HuH-7 (cell line): ENCODE measurements around the gene HMGN4.
"Not testable (repeated sequence)": the region's sequence is repeated elsewhere in the genome, so short reads cannot be mapped to it uniquely, and the experiment has no call there.

Experiments used
- DNase-seq: peaks from one replicate; pipeline ENCODE4 v3.0.0; 2011; ENCODE audit warnings: low spot score

The HMGN4 gene

DNA sequence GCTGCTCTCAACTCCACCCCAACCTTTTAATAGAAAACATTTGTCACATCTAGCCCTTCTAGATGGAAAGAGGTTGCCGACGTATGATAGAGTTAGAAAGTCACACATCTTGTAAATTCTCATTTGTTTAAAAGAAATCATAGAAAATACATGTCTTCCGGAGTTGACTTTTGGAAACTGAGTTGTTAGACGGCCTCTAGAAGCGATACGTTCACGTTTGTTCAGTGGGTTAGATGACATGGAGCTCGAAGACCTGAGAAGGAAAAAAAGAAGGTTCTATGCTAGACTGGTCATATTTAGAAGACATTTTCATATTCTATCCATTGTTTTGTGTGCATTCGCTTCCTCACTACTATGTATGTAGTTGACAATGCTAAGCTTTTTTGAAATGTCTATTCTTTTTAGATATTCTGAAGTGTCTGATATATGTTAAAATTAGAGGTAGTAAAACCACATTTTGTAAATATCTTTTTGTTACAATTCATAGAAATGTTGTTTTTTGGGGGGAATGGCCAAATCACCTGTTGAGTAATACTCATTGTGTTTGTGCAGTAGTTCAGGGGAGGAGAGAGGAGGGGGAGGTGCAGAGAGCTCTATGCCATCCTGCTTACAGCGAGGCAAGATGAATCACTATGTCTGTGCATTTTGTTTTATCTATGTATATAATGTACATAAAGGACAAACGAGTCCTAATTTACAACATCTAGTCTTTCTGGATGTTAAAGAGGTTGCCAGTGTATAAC, 15.5 kb upstream of the HMGN4 start:
- not testable (repeated sequence) for DNase-seq

DNA sequence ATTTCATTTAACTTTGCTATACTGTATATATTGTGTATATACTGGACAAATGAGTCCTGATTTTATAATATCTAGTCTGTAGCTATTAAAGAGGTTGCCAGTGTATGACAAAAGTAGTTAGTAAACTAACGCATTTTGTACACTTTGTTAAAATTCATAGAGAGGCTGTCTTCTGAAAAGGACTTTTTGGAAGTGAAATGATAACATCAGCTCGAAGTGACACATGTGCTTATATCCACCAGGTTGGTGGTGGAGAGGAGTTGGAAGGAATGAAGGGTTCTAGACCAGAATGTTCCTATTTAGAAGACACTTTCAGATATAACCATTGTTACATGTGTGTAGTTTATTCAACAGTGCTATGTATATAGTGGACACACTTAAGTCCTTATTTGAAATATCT, 13.9 kb upstream of the HMGN4 start:
- DNase-seq = not testable (repeated sequence)

DNA sequence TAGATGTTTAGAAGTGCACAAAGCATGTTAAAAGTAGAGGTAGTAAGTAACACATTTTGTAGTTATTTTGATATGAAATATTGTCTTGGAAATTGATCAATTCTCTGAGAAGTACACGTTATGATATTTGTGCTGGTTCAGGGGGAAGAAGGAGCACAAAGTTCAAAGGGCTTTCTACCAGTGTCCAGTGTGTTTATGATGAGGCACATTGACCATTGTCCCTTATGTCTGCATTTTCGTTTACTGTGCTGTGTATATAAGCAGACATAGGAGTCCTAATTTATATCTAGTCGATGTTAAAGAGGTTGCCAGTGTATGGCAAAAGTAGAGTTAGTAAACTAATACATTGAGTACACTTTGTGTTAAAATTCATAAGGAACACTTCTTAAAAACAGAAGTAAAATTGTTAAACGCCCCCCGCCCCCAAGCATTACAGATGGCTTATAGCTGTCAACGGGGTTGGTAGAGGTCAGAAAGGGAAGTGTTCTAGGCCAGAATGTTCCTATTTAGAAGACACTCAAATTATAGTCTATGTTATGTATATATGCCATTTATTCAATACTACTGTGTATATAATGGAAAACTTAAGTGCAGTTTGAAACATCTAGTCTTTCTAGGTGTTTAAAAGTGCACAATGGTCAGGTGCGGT, 13.3 kb upstream of the HMGN4 start:
- no peak for DNase-seq

DNA sequence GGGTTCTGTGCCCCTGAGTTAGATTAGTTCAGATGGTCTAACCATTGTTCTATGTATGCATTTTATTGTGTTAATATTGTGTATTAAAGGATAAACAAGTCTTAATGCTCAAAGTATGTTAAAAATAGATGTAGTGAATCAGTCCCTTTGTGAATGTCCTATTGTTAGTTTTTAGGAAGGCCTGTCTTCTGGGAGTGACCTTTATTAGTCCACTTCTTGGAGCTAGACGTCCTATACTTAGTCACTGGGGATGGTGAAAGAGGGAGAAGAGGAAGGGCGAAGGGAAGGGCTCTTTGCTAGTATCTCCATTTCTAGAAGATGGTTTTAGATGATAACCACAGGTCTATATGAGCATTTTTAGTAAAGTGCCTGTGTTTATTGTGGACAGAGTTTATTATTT, 12.3 kb upstream of the HMGN4 start:
- DNase-seq = no peak

DNA sequence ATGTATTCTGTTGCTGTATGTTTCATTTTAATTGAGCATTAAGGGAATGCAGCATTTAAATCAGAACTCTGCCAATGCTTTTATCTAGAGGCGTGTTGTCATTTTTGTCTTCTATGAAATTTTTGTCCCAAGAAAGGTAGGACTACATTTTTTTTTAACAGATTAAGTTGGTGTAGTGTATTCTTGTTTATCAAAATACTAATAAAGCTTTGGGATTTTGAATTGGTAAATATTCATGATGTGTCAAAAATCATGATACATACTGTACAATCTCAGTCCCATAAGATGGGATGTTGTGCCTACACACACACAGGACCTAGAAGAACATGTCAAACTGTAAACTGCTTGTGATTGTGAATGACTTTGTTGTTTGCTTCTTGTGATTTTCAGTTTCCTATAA, 11.2 kb upstream of the HMGN4 start:
- no peak for DNase-seq

DNA sequence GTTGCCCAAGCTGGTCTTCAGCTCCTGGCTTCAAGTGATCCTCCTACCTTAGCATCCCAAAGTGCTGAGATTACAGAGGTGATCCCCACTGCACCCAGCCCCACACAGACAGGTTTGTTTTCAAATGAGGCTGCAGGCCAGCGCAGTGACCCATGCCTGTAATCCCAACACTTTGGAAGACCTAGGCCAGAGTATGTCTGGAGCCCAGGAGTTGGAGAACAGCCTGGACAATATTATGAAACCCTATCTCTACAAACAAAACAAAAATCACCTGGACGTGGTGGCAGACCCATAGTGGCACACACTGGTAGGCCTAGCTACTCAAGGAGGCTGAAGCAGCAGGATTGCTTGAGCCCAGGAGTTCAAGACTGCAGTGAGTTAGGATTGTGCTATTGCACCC, 8.0 kb upstream of the HMGN4 start:
- DNase-seq = no peak

DNA sequence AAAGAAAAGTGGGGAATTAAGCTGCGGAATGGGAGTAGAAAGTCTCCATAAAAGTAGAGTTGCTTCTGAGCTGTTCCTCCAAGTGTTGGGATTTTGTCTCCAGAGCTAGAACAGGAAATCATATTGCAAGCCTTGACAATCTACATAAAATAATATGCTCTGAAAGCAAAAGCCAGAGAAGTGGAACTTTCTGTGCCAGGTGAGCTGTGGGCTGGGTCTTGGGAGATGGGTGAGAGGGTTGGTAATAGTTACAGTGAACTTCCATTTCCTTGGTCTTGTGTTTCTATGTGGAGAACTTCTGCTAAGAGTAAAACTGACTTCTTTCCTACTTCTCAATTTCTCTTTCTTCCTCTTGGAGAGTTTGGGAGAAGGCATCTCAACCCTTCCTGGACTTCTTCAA, 6.3 kb upstream of the HMGN4 start:
- DNase-seq = no peak

DNA sequence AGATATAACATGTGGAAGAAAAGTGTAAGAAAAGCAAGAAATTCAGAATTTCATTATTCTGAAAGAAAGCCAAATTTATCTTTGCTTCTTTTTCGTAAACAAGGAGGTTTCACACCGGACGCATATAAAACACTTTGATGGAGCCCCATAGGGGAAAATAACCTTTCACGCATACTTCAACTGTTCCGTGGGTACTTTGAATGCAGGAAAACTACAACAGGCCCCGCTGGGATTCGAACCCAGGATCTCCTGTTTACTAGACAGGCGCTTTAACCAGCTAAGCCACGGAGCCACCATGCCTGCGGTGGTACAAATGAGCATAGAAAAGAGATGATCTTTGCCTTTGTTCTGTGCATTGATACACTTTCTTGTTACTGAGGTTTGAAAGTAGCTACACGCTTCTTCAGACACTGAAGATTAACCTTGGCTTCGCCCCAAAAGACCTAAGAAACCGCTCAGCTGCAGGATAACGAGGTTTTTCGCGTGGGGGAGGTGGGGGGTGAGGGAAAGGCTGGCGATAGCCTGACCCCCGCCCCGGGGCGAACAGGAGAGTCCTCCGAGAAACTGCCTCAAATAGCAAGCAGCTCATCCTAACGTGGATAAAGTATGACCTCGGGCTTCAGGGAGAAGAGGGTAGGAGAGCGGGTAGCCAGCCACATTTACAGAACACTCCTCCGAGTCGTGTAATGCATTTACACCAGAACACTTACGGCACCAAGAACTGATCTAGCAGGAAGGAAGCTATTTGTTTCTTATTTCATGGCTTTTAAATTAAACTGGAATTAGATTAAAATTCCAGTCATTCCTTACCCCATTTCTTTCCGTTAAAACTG, 5.3 kb upstream of the HMGN4 start:
- DNase-seq = no peak

DNA sequence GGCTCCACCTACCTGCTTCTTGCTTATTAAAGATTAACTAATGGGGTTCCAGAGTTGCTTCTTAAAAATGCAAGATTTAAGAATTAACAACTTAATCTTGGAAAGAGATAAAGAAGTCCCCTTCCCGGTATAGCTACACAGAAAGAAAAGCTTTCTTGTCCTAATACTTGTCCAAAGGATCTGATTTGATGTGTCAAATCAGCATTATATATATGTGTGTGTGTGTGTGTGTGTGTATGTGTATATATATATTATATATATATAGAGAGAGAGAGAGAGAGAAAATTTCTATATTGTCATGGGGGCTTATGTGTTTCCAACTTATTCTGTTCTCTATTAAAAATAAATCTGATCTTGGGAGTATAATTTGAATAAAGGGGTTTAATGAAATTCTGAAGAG, 4.6 kb upstream of the HMGN4 start:
- no peak for DNase-seq

DNA sequence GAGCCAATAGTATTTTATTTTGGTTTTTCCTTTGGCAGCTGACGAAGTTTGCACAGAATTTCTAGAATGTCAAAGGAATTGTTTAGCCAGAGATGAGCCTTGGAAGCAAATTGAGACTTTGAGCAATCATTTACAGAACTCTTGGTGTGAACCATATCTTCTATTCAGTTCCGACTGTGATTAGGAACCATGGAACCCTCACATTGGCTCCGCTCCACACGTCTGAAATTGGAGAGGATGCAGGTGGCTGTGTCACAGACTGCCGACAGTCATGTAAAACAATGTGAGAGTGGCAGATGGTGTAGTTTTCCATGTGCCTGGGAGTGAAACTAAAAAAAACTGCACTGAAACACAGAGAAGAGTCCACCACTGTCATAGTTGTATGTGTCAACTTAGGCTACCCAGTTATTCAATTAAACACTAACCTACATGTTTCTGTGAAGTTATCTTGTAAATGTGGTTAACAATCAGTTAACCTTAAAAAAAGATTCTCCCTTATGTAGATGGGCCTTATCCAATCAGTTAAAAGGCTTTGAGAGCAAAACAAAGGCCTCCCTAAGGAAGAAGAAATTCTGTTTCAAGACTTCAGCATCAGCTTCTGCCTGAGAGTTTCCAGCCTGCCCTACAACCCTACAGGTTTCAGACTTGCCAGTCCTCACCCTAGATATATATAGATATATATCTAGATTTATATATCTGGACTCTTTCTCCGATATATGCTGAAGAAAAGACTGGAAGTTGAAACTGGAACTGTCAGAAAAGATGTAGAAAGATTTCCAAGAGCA, 3.3 kb upstream of the HMGN4 start:
- no peak for DNase-seq

DNA sequence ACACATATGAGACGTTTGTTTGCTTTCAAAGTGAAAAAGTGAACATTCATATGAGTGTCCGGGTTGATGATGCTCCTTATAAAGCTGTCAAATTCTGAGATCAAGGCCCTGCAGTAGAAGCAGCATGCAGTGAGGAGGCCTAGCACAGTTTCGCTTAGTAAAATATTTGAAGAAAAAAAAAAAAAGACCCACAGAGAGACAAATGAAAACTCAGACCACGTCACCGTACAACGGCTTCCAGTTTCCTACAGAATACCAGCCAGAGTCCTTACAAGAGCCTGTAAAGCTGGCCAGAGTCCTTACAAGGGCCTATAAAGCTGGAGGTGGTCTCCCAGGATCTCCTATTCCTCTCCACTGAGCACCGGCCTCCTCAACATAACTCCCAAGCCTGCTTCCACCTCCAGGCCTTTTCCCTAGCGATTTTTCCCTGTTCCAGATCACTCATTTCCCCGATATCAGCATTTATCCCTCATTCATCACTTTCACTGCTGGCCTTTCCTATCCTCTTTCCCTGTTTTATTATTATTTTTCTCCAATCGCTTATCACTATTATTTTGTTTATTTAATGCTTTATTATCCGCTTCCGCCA, 1.5 kb upstream of the HMGN4 start:
- DNase-seq = no peak

DNA sequence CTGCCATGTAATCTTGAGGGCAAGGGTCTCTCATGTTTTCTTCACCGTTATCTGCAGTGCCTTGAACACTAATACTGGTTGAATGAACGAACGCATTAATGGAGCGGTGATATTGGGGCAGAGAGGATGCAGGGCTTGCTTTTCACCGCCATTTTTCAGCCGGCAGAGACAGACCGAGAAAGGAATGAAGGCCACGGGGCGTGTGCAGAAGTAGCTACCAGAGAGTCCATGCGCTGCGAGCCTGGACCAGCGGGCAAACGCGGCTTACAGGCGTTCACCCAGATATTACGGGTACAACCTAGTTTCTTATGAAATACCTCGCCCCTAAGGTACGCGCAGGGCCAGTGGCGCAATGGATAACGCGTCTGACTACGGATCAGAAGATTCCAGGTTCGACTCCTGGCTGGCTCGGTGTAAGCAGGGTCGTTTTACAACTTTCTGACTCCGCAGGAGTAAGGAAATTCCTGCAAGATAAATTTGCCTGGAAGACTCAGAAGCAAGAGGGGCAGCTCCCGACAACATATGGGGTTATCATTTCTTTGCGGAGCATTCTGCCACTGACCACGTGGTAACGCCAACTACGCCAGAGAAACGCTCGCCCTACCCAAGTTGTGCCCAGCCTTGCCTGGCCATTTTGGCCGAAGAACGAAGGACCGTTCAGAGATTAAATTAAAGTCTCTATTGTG, 863 bp upstream of the HMGN4 start:
- DNase-seq = no peak

DNA sequence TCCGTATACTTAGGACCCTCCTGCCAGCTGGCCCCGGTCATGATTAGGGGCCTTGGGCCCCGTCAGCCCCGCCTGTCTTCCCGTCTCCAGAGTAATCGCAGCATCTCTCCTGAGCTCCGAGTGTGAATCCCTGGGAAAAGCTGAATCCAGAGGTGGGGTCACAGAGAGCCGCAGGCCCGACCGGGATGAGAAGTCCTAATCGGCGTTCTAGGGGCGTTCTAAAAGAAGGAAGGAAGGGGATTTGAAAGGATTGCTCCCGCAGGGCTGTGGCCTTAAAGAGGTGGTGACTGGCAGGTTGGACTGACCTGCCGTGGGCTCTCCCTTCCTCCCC, 371 bp downstream of the HMGN4 start:
- DNase-seq = no peak

DNA sequence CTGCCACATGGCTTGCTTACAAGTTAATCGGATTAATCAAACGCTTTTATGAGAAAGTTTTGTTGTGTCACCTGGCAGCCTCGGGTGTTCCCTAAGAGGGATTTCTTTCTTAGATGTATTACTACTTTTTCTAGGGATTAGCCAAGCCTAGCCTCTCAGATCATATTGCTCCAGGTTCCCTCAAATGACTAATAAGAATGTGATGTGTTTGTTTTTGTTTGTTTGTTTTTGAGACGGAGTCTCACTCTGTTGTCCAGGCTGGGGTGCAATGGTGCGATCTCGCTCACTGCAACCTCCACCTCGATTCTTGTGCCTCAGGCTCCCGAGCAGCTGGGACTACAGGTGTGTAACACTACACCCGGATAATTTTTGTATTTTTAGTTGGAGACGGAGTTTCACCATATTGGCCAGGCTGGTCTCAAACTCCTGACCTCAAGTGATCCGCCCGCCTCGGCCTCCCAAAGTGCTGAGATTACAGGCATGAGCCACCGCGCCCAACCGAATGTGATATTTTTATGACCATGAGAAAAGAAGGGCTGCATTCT, 977 bp downstream of the HMGN4 start:
- DNase-seq = no peak

DNA sequence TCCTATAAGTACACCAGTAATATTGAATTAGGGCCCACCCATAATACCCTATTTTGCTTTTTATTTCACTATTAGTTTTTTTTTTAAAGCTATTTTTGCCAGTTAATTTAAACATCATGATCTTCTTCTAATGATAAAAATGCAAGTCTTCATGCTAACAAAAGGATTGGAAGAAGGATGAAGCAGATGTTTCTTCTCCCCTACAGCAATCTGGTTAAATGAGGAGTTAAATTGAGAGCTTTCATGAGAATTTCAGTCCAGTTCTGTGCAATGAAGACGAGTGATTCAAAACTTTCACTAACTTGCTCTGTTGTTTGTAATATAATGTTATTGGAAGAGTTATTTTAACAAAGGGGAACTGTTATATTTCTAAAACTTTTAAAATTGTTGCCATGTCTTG, 3.4 kb downstream of the HMGN4 start:
- DNase-seq = no peak

DNA sequence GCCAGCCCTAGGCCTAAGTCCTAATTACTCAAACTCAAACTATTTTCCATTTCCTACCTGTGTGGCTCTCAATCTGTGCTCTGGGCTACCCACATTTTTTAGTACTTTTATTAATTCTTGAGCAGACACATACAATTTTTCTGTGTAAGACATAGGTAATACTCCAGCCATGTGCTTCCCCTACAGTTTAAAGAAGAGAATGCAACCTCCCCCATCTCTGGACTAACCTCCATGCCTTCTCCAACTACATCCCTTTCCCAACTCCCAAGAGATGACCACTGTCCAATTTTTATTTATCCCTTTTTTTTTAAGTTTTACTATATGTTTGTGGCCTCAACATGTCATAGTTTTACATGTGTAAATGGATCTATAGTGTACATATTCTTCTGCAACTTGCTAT, 5.8 kb downstream of the HMGN4 start:
- DNase-seq = no peak

DNA sequence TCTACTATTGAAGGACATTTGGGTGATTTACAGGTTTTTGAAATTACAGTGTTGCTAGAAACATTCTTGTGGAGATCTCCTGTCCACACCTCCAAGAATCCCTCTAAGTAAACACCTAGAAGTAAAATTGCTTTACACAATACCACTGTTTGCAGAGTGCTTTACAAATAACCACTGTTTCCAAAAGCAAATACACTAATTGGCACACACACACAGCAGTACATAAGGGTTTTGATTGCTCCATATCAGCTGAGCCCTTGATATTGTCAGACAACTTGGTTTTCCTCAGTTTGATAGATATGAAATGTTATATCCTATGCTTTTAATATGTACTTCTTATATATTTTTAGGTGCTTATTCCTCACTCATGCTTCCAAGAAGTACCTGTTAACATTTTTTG, 6.3 kb downstream of the HMGN4 start:
- DNase-seq = no peak

DNA sequence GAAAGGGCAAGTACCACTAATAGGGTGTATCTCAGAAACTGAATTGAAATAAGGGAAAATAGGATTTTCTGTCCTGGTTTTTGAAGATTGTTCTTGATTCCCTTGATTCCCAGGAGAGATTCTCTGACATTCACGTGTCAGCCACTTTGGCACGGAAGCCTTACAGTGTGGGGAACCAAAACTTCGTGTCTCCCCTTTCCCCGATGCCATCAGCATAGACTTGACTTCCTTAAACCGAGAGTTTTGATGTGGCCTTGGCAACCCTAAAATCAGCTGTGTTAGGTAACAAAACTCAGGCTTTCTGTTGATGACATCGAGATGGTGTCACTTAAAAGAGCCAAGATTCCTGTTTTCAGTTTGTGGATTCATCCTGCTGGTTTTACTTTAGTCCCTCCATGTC, 7.5 kb downstream of the HMGN4 start:
- DNase-seq = no peak

DNA sequence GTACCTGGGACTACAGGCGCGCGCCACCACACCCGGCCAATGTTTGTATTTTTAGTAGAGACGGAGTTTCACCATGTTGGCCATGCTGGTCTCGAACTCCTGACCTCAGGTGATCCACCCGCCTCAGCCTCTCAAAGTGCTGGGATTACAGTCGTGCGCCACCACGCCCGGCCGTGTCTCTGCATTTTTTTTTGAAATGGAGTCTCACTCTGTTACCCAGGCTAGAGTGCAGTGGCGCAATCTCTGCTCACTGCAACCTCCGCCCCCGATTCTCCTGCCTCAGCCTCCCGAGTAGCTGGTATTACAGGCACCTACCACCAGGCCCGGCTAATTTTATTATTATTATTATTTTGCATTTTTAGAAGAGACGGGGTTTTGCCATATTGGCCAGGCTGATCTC, 9.2 kb downstream of the HMGN4 start:
- DNase-seq = not testable (repeated sequence)

DNA sequence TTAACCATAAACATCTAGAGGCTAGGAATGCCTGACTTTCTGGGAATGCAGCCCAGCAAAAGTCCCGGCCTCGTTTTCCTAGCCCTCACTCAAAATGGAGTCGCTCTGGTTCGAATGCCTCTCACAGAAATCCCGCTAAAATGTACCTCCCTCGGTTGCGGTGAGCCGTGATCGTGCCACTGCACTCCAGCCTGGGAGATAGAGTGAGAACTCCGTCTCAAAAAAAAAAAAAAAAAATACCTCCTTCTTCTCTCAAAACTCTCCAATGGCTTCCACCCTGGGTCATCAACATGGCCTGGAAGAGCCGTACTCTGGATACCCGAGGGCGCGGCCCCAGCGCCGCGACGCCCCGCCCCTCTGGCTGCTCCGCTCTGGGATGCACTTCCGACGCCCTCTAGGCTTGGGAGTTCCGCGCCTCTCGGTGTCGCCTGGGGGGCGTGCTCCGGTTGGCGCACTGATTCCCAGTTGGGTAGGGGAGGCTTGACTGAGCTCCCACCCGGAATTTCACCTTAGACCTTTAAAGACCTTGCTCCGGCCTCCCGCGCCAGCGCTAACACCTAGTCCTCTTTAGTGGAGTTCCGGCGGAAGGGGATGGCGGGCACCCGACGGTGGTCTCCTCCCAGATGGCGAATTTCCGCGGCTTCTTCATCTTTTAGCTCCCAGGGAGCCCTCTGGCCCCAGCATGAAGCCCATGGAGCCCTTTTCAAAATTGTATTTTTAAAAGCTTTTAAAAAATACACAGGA, 12.3 kb downstream of the HMGN4 start:
- no peak for DNase-seq

DNA sequence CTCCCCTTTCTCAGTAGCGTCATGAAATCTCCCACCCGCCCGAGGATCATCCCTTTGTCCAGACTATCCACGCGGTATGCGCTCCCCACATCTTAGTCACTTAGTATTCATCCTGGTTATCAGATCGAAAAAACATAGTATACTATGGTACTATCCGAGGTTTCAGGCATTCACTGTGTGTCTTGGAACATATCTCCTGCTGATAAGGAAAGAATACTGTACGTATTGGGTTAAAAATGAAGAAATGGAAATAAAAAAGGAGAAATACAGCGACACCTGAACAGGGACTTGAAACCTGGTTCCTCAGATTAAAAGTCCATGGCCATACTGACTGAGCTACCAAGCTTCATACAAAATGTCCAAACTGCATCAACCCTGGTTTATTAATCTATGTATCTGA, 14.0 kb downstream of the HMGN4 start:
- DNase-seq = no peak
